DND-41 (cell line): ENCODE results near the gene RHCE.
A peak's percentile ranks its signal among the peaks of the same experiment; 100 is the strongest.

ENCODE experiments used
- ATAC-seq: fragments of 200-7000 bp; cut with Tn5 transposase; 3 replicates; pipeline ENCODE4 v1.9.1; 2021; ENCODE audit warnings: low read depth; ENCODE audit not compliant: insufficient read depth
- DNase-seq: peaks from one replicate; pipeline ENCODE4 v3.0.0-alpha.2; 2020
- H2AFZ ChIP-seq: 2 replicates; pipeline ENCODE4 v1.6.0; 2012; ENCODE audit warnings: low read depth, low read length
- H3K27ac ChIP-seq: 2 replicates; pipeline ENCODE4 v1.5.1; 2012; ENCODE audit warnings: low read length, inconsistent platforms
- H3K27me3 ChIP-seq: fragments of 200-600 bp; sonication (generic); 2 replicates; pipeline ENCODE4 v1.6.0; 2012; ENCODE audit warnings: low read length, mild to moderate bottlenecking, inconsistent platforms; ENCODE audit not compliant: insufficient read depth, poor library complexity
- H3K36me3 ChIP-seq: 2 replicates; pipeline ENCODE4 v1.5.1; 2012; ENCODE audit warnings: low read length, inconsistent platforms; ENCODE audit not compliant: insufficient read depth
- H3K4me1 ChIP-seq: 2 replicates; pipeline ENCODE4 v1.5.1; 2012; ENCODE audit warnings: mild to moderate bottlenecking, low read length; ENCODE audit not compliant: insufficient read depth
- H3K4me2 ChIP-seq: 2 replicates; pipeline ENCODE4 v1.6.0; 2012; ENCODE audit warnings: mild to moderate bottlenecking, moderate library complexity, low read length, inconsistent platforms; ENCODE audit not compliant: insufficient read depth
- H3K4me3 ChIP-seq, 2 experiments: fragments of 200-600 bp in 1 of 2; shearing (Covaris generic) in 1 of 2; 2 replicates each; pipeline ENCODE4 v1.5.1; 2012 to 2016; ENCODE audit warnings: inconsistent platforms in 2 of 2, low read length in 2 of 2, mild to moderate bottlenecking in 2 of 2, low read depth in 1 of 2, moderate library complexity in 1 of 2
- H3K79me2 ChIP-seq: 2 replicates; pipeline ENCODE4 v1.6.0; 2012; ENCODE audit warnings: low read length, inconsistent platforms; ENCODE audit not compliant: insufficient read depth
- H3K9ac ChIP-seq: 2 replicates; pipeline ENCODE4 v1.6.0; 2012; ENCODE audit warnings: low read depth, mild to moderate bottlenecking, inconsistent platforms, low read length, moderate library complexity
- H3K9me3 ChIP-seq: 2 replicates; pipeline ENCODE4 v1.5.1; 2012; ENCODE audit warnings: low read length, moderate library complexity, mild to moderate bottlenecking, inconsistent platforms; ENCODE audit not compliant: insufficient read depth, severe bottlenecking
- H4K20me1 ChIP-seq: 2 replicates; pipeline ENCODE4 v1.6.0; 2012; ENCODE audit warnings: low read length; ENCODE audit not compliant: insufficient read depth
- EZH2 ChIP-seq: IDR thresholded peaks from 3 replicates; pipeline ENCODE4 v1.6.1; 2012; ENCODE audit warnings: borderline replicate concordance, low read depth, mild to moderate bottlenecking, moderate library complexity, low read length, inconsistent platforms; ENCODE audit not compliant: severe bottlenecking
- TF ChIP-seq, protein P1 (sequence below): IDR thresholded peaks from 2 replicates; pipeline ENCODE4 v1.5.1; 2012; ENCODE audit warnings: borderline replicate concordance, low read length, moderate library complexity, mild to moderate bottlenecking; ENCODE audit not compliant: poor library complexity, severe bottlenecking; ENCODE audit errors: extremely low read depth

Gene RHCE

DNA sequence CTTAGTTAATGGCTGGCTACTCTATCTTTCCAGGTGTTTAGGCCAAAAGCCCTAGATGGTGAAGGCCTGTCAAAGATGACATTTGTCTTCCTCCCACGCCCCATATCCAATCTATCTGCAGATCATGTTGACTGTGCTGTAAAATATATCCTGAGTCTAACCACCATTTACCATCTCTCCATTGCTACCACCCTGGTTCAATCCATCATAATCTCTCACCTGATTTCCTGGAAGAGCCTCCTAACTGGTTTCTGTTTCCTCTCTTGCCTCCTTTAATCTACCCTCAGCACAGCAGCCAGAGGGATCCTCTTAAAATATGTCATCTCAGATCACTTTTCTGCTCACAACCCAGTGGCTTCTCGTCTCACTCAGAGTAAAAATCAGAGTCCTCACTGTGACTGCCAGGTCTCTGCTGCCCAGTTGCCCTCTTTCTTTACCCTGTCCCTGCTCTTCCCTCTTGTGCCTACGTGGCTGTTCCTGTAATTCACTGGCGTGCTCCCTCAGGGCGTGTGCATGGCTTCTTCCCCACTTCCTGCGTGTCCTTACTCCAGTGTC is 64.7 kb downstream of the RHCE start:
- no peak overlapping the region for H2AFZ ChIP-seq
- DNase-seq = no peak
- TF ChIP-seq, protein P1, sequence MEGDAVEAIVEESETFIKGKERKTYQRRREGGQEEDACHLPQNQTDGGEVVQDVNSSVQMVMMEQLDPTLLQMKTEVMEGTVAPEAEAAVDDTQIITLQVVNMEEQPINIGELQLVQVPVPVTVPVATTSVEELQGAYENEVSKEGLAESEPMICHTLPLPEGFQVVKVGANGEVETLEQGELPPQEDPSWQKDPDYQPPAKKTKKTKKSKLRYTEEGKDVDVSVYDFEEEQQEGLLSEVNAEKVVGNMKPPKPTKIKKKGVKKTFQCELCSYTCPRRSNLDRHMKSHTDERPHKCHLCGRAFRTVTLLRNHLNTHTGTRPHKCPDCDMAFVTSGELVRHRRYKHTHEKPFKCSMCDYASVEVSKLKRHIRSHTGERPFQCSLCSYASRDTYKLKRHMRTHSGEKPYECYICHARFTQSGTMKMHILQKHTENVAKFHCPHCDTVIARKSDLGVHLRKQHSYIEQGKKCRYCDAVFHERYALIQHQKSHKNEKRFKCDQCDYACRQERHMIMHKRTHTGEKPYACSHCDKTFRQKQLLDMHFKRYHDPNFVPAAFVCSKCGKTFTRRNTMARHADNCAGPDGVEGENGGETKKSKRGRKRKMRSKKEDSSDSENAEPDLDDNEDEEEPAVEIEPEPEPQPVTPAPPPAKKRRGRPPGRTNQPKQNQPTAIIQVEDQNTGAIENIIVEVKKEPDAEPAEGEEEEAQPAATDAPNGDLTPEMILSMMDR = no peak
- no peak for TF ChIP-seq EZH2
- H3K27ac ChIP-seq = no peak overlapping the region
- H3K79me2 ChIP-seq = peaks cover 2% of the 10 kb centered on the region; the same call in 1 of the 2 replicates
- no peaks in the 10 kb centered on the region for H3K4me1 ChIP-seq
- ATAC-seq = peak; percentile 42
- H3K4me3 ChIP-seq = no peak overlapping the region
- H3K4me2 ChIP-seq = no peak overlapping the region
- peaks cover 78% of the 10 kb centered on the region for H3K36me3 ChIP-seq
- H3K27me3 ChIP-seq = no peaks in the 10 kb centered on the region
- H3K9ac ChIP-seq = no peak overlapping the region
- H4K20me1 ChIP-seq = peaks cover 3% of the 10 kb centered on the region; the same call in 1 of the 2 replicates
- no peaks in the 10 kb centered on the region for H3K9me3 ChIP-seq

GRCh38 chr1:25349606-25350005 is 71.0 kb downstream of the RHCE start:
- H3K36me3 ChIP-seq = peaks cover 62% of the 10 kb centered on the region
- peaks cover 46% of the 10 kb centered on the region for H3K79me2 ChIP-seq

DNA sequence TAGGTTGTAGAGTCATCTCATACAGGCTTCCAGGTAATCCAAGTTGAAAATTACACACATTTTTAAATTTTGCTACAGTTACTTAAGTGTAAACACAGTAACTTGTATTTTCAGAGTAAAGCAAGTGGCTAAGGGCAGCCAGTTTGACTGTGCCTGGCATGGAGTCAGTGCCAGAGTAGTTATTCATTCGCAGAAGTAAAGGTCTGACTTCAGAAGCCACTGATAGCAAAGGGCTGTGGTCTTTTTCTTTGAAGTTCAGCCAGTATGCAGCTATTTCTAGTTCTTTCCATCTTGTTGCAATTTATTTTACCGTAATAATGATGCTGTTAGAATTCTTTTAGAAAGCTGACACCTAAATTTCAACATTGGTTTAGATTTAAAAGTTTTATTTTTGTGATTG is 73.1 kb downstream of the RHCE start:
- Histone ChIP-seq H3K4me2 (no peak overlapping the region), H2AFZ (no peak overlapping the region), H3K27ac (no peak overlapping the region), H3K36me3 (peaks cover 60% of the 10 kb centered on the region), H3K27me3 (no peaks in the 10 kb centered on the region), H3K4me1 (no peaks in the 10 kb centered on the region), H3K79me2 (peaks cover 66% of the 10 kb centered on the region), H3K9ac (no peak overlapping the region), H3K9me3 (no peaks in the 10 kb centered on the region), H4K20me1 (peaks cover 19% of the 10 kb centered on the region), H3K4me3 (no peak overlapping the region)
- no peak for TF ChIP-seq EZH2
- TF ChIP-seq, protein P1 = no peak
- ATAC-seq (no peak), DNase-seq (no peak)

More at GRCh38 chr1:25349606-25350005, 71.0 kb downstream of the RHCE start:
- Histone ChIP-seq H3K27ac (no peak overlapping the region), H3K27me3 (no peaks in the 10 kb centered on the region), H4K20me1 (peaks cover 8% of the 10 kb centered on the region; the same call in 1 of the 2 replicates), H3K4me2 (no peak overlapping the region), H3K9ac (no peak overlapping the region), H2AFZ (no peak overlapping the region), H3K4me3 (no peak overlapping the region), H3K4me1 (no peaks in the 10 kb centered on the region), H3K9me3 (no peaks in the 10 kb centered on the region)
- ATAC-seq (no peak), DNase-seq (no peak)
- TF ChIP-seq, protein P1 = no peak
- no peak for TF ChIP-seq EZH2
